HG03060 (cell line): ENCODE results near the gene HERC2.

Source experiments
- ATAC-seq: cut with Tn5 transposase; IDR thresholded peaks from one replicate; pipeline ENCODE4 v1.9.1; 2021; ENCODE audit warnings: low read depth, moderate number of reproducible peaks; ENCODE audit not compliant: unreplicated experiment

Gene HERC2

GRCh38 chr15:28116521-28117431, 205.2 kb downstream of the HERC2 start:
- no peak for ATAC-seq

- ATAC-seq: no peak
Measured at GRCh38 chr15:28115871-28116270, 206.1 kb downstream of the HERC2 start.

DNA sequence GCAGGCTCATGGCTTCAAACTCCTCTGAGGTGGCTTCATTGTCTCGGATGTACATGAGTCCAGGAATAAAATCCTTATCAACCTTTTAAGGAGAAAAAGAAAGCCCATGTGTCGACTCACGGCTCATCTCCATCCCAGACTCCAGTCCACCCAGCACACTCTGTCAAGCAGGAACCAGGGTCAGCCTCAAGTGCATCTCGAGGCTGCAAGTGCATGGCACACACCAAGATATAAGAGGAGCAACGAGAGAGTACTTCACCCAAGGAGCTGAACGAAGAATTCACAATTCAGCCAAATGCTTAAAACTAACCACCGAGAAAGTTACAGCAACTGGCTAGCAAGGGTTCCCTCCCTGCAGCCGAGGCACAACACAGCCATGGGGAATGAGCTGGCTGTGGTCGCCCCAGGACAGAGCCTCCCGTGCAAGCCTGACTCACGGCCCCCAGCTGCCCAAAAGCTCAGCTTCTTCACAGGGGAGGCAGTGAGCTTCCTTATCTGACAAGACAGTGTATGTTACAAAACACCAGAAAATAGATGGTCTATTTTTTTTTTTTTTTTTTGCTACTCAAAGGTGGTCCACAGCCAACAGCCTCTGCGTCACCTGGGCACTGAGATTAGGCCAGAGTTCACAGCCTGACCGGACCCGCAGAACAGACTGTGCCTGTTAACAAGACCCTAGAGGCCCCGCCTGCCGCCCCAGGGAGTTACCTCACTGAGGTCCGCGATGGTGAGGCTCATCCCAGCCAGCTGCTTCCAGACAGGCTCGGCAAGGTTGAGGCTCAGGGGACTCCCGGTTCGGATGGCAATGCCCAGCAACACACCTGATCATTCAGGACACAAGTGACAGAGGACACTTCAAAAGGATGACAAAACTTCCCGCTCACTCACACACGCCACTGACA, 207.0 kb downstream of the HERC2 start:
- ATAC-seq: no peak

DNA sequence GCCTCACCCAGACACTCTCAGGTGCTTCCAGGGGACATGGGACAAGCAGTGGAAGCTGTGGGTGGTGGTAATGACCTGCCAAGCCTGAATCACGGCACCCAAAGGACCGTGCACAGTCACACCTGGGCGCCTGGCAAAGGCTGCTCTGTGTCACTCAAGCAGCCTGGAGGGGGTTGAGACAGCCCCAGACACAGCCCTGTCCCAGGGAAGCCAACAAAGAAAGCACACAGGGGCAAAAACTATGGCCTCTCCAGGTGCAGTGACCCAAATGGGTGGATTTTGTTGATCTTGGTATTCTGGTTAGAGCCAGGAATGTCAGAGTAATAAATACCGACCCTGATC, 207.9 kb downstream of the HERC2 start:
- no peak for ATAC-seq

GRCh38 chr15:28113394-28114113, 208.4 kb downstream of the HERC2 start:
- ATAC-seq: no peak

DNA sequence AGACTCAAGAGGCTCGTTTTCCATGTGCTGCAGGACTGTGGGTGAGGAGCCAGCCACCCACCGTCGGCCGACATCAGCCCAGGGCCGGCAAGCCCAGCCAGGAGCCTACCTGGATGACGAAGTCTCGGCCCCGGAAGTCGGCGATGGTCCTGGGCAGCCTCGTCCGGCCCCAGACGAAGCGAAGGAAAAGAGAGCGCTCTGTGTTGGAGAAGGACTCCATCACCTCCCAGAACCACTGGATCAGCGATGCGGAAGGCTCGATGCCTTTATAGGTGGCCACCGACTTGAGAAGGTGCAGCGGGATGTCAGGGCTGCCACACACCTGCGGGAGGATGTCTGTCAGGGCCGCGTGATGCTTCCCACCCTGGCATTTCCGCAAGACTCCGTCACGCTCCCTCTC, 209.0 kb downstream of the HERC2 start:
- ATAC-seq: no peak

- no peak for ATAC-seq
Measured at GRCh38 chr15:28112101-28112760, 209.7 kb downstream of the HERC2 start.

DNA sequence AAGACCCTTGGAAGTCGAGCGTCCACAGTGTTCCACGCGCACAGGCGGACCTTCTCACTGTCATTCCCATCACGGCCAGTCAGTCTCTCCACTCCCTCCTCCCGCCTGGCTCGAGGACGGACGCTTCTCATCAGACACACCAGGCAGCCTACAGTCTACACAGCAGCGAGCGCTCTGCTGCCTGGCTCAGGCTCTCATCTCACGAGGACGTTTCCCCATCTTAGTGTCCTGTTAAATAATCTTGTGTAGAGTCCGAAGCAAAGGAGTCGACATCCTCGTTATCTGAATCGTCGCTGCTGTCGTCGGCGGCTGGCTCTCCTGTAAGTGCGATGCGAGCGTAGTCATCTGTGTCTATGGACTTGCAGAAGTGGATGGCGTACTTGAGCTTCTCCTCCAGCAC, 210.4 kb downstream of the HERC2 start:
- ATAC-seq: no peak

DNA sequence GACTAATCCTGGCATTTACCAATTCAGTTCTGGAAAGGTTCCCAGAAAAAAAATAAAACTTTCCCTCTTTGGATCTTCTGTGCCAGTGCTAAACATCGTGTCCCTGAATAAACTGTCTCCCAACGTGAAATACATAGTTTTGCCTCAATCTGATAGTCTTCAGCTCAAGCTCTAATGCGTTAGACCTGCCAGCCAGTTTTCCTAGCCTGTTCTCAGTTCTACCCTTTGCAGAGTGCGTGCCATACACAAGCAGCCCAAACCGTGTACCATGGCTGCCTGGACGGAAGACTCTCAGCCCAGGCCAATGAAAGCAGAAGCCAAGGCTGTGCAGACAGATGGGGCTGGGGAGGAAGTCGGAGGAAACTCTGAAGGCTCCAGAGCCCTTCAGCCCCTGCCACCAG, 211.5 kb downstream of the HERC2 start:
- ATAC-seq: no peak

- ATAC-seq: no peak
Measured at GRCh38 chr15:28109626-28110455, 212.1 kb downstream of the HERC2 start.

DNA sequence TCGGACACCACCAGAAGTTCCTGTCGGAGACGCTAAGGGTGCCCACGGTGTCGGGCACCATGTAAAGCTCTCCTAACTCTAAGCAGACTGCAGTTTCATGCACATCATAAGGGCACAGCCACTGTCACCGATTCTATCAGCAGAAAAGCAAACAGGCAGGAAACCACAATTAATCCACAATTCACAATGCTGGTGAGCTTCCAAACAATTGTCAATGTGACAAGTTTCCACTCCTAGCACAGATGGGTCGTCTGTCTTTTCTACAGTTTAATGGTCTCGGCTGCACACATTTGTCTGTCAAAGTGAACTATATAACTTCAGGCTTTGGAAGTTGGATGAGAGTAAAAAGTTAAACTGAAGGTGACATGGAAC, 214.1 kb downstream of the HERC2 start:
- ATAC-seq: no peak

- ATAC-seq: no peak
Measured at GRCh38 chr15:28107111-28107903, 214.7 kb downstream of the HERC2 start.

DNA sequence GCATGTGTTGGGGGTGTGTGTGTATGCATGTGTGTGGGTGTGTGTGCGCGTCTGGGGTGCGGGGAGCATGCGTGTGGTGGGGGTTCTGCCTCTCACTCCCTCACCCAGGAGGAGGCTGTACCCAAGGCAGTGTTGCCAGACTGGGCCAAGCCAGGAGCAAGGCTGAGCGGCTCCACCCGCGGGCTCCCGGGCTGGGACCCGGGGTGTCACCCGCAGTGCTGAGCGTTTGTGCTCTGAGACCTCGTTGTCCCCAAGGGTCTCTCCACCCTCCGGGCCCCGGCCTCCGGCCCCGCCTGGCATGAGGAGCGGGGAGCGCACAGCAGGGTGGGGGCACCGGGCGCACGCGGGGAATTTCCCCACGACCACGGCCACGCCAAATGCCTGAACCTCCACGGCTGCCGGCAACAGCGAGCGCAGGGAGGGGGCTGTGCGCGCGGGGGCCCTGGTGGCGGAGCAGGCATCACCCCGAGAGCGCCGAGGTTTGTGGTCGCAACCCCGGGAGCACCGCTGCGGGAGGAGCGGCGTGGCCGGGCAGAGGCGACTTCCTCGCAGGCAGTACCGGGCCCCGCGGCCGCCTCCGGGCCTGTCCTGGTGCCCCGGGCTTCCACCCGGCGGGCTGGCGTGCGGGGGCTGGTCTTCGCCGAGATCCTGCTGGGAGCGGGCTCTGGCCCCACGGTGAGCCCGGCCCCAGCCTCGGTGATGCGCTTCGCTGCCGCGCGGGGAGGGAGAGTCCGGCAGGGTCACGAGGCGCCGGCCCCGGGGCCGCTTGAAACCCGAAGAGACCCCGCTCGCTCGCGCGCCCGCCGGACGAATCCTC, 215.5 kb downstream of the HERC2 start:
- ATAC-seq: no peak

- no peak for ATAC-seq
Measured at GRCh38 chr15:28105793-28106192, 216.2 kb downstream of the HERC2 start.

DNA sequence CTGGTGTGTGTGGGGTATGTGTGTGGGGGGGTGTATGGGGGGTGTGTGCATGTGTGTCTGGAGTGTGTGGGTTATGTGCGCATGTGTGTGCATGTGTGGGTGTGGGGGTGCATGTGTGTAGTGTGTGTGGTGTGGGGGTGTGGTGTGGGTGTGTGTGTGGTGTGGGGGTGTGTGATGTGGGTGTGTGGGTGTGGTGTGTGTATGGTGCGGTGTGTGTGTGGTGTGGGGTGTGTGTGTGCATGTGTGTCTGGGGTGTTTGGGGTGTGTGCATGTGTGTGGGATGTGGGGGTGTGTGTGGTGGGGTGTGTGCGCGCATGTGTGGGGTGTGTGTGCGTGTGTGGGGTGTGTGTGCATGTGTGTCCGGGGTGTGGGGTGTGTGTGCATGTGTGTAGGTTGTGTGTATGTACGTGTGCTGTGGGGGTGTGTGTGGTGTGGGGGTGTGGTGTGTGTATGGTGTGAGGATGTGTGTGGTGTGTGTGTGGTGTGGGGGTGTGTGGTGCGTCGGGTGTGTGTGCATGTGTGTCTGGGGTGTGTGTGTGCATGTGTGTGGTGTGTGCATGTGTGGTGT, 216.7 kb downstream of the HERC2 start:
- no peak for ATAC-seq

- no peak for ATAC-seq
Measured at GRCh38 chr15:28104326-28104725, 217.7 kb downstream of the HERC2 start.

- ATAC-seq: no peak
Measured at GRCh38 chr15:28103831-28104230, 218.1 kb downstream of the HERC2 start.

GRCh38 chr15:28101983-28102441, 220.0 kb downstream of the HERC2 start:
- no peak for ATAC-seq
